ENCODE results near the gene KIF25.

- TF ChIP-seq POLR2A (IDR thresholded peaks at IDR 0.05; ENCODE audit: extremely low read depth, insufficient read length): no peak
- no peak for TF ChIP-seq CTCF (IDR thresholded peaks at IDR 0.05; ENCODE audit: low read depth, low read length)
- no peak for TF ChIP-seq MYC (IDR thresholded peaks at IDR 0.05; ENCODE audit: low read depth, low read length)
- TF ChIP-seq MAX (IDR thresholded peaks at IDR 0.05; ENCODE audit: low read depth, low read length): no peak
These were observed 2.9 kb downstream of the KIF25 start for GRCh38 chr6:168000198-168001028.
